Keratinocyte (primary cell): ENCODE data around the gene FAM120A.

ENCODE experiments used
- EZH2 ChIP-seq: IDR thresholded peaks from one replicate; pipeline ENCODE4 v1.6.1; 2012; ENCODE audit warnings: inconsistent platforms, mild to moderate bottlenecking, low read length, moderate library complexity
- TF ChIP-seq, protein P1 (sequence below), 3 experiments: IDR thresholded peaks in 1 of 3; conservative IDR thresholded peaks in 1 of 3; optimal IDR thresholded peaks in 1 of 3; 2 replicates in 2 of 3; 3 replicates in 1 of 3; pipeline versions ENCODE3 to v1.5.1; 2011; ENCODE audit warnings: low read length in 3 of 3, mild to moderate bottlenecking in 3 of 3, moderate library complexity in 2 of 3, control low read depth in 1 of 3, inconsistent platforms in 1 of 3; ENCODE audit not compliant: insufficient read depth in 2 of 3; ENCODE audit errors: extremely low read depth in 1 of 3

DNA sequence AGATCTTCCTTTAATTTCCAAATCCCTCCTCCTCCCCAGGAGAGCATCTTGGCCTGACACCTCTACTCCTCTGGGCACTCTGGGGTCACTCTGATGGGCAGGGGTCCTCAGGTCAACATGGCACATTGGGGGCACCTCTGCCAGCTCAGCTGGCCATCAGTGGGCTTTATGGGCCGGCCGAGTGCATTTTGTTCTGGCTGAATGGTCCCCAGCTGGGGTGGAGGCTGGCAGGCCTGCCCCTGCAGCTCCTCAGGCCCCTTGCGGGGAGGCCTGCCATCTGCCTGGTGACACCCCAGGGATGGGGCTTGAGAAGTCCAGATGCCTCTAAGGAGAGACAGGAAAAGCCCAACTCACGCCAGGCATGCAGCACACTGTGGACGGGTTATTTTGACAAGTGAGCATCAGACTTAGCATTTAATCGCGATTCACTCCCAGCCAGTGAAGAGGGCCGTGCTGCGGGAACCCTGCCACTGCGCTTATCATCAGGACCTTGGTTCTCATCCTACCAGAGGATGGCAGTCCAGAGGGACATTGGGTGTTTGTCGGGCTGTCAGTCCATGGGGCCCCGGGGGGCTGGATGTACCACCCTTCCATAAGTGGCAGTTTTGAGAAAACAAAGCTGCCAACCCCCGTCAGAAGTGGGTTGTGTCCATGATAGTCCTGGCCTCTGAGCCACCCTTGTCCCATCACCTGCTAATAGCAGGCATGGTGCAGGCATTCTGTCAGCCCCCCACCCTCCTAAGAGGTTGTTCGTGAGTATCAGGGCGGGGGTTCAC lies 146.6 kb downstream of the FAM120A start:
- TF ChIP-seq, protein P1, sequence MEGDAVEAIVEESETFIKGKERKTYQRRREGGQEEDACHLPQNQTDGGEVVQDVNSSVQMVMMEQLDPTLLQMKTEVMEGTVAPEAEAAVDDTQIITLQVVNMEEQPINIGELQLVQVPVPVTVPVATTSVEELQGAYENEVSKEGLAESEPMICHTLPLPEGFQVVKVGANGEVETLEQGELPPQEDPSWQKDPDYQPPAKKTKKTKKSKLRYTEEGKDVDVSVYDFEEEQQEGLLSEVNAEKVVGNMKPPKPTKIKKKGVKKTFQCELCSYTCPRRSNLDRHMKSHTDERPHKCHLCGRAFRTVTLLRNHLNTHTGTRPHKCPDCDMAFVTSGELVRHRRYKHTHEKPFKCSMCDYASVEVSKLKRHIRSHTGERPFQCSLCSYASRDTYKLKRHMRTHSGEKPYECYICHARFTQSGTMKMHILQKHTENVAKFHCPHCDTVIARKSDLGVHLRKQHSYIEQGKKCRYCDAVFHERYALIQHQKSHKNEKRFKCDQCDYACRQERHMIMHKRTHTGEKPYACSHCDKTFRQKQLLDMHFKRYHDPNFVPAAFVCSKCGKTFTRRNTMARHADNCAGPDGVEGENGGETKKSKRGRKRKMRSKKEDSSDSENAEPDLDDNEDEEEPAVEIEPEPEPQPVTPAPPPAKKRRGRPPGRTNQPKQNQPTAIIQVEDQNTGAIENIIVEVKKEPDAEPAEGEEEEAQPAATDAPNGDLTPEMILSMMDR (optimal IDR thresholded peaks at IDR 0.05 in 1 of 3, IDR thresholded peaks at IDR 0.05 in 1 of 3, conservative IDR thresholded peaks at IDR 0.05 in 1 of 3; ENCODE audit: extremely low read depth in 1 of 3, insufficient read depth in 2 of 3, low read length in 3 of 3), result no peak
- TF ChIP-seq EZH2, result no peak
